Ascending aorta (tissue), 2 donors: Measurements from ENCODE around the gene CEP78. TPM values are rescaled to one million over a fixed set of nuclear protein-coding genes. Genes with fewer than 3 reads are reported as not detected.
A peak's percentile ranks its signal among the peaks of the same experiment; 100 is the strongest.

ENCODE experiments used
- DNase-seq, 2 donors: peaks; one replicate each; pipeline ENCODE4 v3.0.0-alpha.2; 2019; ENCODE audit warnings: low spot score in 2 of 2
- H3K27ac ChIP-seq, 2 donors: fragments of 200-600 bp; sonication (generic); one replicate each; pipeline ENCODE4 v1.5.1; 2016 to 2017; ENCODE audit warnings: mild to moderate bottlenecking in 1 of 2
- H3K27me3 ChIP-seq: fragments of 200-600 bp; sonication (generic); one replicate; pipeline ENCODE4 v1.5.1; 2017
- H3K36me3 ChIP-seq, 2 donors: fragments of 200-600 bp; sonication (generic); one replicate each; pipeline ENCODE4 v1.5.1; 2016
- H3K4me1 ChIP-seq, 2 donors: fragments of 200-600 bp; sonication (generic); one replicate each; pipeline ENCODE4 v1.5.1; 2016 to 2017; ENCODE audit warnings: mild to moderate bottlenecking in 1 of 2
- H3K4me3 ChIP-seq, 2 donors: fragments of 200-600 bp; sonication (generic); one replicate each; pipeline ENCODE4 v1.5.1; 2016 to 2017; ENCODE audit warnings: mild to moderate bottlenecking in 1 of 2
- H3K9me3 ChIP-seq, 2 donors: fragments of 200-600 bp; sonication (generic); one replicate each; pipeline ENCODE4 v1.5.1; 2016
- CTCF ChIP-seq, 3 experiments: fragments of 200-600 bp in 2 of 3; fragments of 450-650 bp in 1 of 3; sonication (generic) in 2 of 3; IDR thresholded peaks; one replicate each; pipeline ENCODE4 v1.5.1; 2016 to 2019; ENCODE audit warnings: antibody characterized with exemption in 3 of 3, mild to moderate bottlenecking in 1 of 3, moderate library complexity in 1 of 3
- intact Hi-C: fragments of 100-400 bp; cut with DNase I; formaldehyde crosslinking; loops from one replicate; pipeline ENCODE4 v1.15.1; 2023
- total RNA-seq: library from RNA; depleted of rRNA; stranded (reverse); fragments of >200 nt; gene quantifications from one replicate; pipeline ENCODE4 v1.1.0, GENCODE V29; 2016

Gene CEP78
- total RNA-seq, 1 donor from 2014 or later, result 19.8 TPM

GRCh38 chr9:78306222-78307076 is 70.6 kb downstream of the CEP78 start:
- H3K9me3 ChIP-seq, result no peaks in the 10 kb centered on the region
- intact Hi-C loops, result no loop called here
- no peaks in the 10 kb centered on the region for H3K27me3 ChIP-seq
- TF ChIP-seq CTCF (IDR thresholded peaks at IDR 0.05), result no peak
- H3K27ac ChIP-seq, result no peak overlapping the region
- no peak overlapping the region for H3K4me3 ChIP-seq
- no peak for DNase-seq
- H3K36me3 ChIP-seq, result no peaks in the 10 kb centered on the region
- H3K4me1 ChIP-seq, result no peaks in the 10 kb centered on the region

DNA sequence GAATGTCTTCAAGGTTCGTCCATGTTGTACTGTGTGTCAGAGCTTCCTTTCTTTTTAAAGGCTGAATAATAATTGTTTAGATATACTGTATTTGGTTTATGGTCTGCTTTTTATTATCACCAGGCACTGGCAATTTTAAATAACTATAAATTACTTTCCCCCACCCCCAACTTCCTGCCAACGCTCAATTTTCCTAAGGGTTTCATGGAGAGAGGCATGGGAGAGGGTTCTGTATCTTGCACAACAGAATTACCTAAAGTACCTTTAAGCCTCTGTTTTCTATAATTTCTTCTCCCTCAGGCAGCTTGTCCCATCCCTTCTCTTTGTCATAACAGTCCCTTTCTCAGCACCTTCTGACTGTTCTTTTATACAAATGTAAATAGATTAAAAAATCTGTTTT is 71.5 kb downstream of the CEP78 start:
- no peaks in the 10 kb centered on the region for H3K9me3 ChIP-seq
- H3K4me1 ChIP-seq, result no peaks in the 10 kb centered on the region
- TF ChIP-seq CTCF (IDR thresholded peaks at IDR 0.05), result no peak
- no peaks in the 10 kb centered on the region for H3K27me3 ChIP-seq
- no peak for DNase-seq
- intact Hi-C loops, result no loop called here
- H3K36me3 ChIP-seq, result no peaks in the 10 kb centered on the region
- no peak overlapping the region for H3K27ac ChIP-seq
- no peak overlapping the region for H3K4me3 ChIP-seq

DNA sequence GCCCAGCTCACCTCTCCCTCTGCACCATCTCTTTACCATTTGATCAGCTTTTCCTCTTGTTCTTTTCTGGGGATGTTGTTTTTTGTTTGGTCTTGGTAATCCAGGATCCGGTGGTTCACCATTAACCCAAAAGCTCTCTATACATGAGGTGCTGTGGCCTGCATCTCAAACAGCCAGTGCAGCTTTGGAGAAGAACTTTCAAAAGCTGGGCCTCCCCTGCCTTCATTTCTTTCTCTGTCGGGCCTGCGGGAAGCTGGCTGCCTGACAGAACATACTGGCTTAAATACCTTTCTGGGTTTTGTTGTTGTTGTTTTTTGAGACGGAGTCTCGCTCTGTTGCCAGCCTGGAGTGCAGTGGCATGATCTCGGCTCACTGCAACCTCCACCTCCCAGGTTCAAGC is 73.2 kb downstream of the CEP78 start:
- Histone ChIP-seq H3K9me3 (no peaks in the 10 kb centered on the region), H3K36me3 (no peaks in the 10 kb centered on the region), H3K27ac (no peak overlapping the region), H3K27me3 (no peaks in the 10 kb centered on the region), H3K4me3 (no peak overlapping the region), H3K4me1 (no peaks in the 10 kb centered on the region)
- DNase-seq, result peak in 1 of 2 donors; percentile 13
- TF ChIP-seq CTCF (IDR thresholded peaks at IDR 0.05), result no peak
- intact Hi-C loops, result no loop called here

DNA sequence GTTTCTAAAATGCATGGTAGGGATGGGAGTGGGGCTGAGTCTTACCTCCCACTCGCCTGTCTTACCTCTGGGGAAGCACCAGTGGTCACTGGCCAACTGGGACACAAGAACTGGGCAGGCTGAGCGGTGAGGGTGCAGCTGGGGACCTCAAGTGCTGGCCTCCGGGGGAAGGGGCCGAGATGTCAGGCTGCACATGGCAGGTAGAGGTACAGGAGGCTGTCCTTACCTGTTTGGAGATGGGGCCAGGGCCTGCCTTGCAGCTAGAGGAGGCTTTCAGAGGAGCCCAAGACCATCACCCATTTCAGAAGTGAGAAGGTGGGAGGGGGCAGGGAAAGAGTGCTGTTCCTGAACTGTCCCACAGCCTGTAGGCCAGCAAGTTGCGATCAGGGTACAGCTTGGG is 75.2 kb downstream of the CEP78 start:
- intact Hi-C loops, result no loop called here
- no peaks in the 10 kb centered on the region for H3K36me3 ChIP-seq
- no peak for DNase-seq

DNA sequence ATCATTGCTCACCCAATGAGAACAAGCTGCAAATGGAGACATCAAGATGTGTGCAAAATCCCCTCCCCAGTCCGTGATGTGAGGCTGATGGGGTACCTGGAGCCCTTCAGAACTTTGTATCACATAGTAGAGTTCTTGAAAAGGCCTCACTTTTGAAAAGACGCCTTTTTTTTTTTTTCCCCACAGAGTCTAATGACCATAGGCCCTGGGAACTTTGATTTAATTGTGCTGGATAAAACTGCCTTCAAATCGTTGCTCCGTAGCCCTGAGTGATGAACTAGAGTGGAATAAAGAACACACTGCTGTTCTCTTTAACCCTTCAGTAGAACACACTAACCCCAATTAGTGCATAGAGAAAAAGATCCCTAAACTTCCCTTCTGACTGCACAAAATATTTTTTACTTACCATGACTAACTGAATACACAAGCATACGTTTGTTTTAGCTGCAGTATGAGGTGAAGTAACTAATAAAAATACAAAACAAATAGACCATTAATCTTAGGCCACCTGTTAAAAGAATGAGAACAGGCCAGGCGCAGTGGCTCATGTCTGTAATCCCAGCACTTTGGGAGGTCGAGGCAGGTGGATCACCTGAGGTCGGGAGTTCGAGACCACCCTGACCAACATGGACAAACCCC is 76.1 kb downstream of the CEP78 start:
- intact Hi-C loops, result no loop called here
- Histone ChIP-seq H3K9me3 (no peaks in the 10 kb centered on the region), H3K4me1 (no peaks in the 10 kb centered on the region), H3K36me3 (no peaks in the 10 kb centered on the region), H3K27me3 (no peaks in the 10 kb centered on the region), H3K4me3 (no peak overlapping the region), H3K27ac (no peak overlapping the region)
- no peak for TF ChIP-seq CTCF (IDR thresholded peaks at IDR 0.05)
- DNase-seq, result no peak

More for the DNA sequence above, 75.2 kb downstream of the CEP78 start:
- Histone ChIP-seq H3K4me3 (no peak overlapping the region), H3K9me3 (no peaks in the 10 kb centered on the region), H3K27me3 (no peaks in the 10 kb centered on the region), H3K4me1 (no peaks in the 10 kb centered on the region), H3K27ac (no peak overlapping the region)
- no peak for TF ChIP-seq CTCF (IDR thresholded peaks at IDR 0.05)
